Measurements from ENCODE around the gene IGFBP5.

DNA sequence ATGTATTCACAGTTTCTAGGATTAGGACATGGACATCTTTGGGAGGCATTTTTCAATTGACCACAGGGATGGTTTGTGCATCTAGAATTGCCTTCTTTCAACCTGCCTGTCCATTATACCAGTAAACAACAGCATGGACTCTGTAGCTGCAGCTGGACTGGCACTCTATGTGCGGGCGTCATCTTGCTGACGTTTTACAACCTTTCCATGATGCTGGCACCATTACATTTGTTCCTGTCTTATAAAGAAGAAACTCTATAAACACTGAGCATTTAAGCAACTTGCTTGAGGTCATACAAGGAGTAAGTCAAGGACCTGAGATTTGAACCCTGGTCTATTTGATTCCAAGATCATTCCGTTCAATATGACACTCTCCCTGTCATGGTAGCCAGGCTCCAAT lies 25.4 kb upstream of the IGFBP5 start:
- TF ChIP-seq, protein P1, sequence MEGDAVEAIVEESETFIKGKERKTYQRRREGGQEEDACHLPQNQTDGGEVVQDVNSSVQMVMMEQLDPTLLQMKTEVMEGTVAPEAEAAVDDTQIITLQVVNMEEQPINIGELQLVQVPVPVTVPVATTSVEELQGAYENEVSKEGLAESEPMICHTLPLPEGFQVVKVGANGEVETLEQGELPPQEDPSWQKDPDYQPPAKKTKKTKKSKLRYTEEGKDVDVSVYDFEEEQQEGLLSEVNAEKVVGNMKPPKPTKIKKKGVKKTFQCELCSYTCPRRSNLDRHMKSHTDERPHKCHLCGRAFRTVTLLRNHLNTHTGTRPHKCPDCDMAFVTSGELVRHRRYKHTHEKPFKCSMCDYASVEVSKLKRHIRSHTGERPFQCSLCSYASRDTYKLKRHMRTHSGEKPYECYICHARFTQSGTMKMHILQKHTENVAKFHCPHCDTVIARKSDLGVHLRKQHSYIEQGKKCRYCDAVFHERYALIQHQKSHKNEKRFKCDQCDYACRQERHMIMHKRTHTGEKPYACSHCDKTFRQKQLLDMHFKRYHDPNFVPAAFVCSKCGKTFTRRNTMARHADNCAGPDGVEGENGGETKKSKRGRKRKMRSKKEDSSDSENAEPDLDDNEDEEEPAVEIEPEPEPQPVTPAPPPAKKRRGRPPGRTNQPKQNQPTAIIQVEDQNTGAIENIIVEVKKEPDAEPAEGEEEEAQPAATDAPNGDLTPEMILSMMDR (IDR thresholded peaks at IDR 0.05): no peak
- no peak for TF ChIP-seq POLR2A (IDR thresholded peaks at IDR 0.05)

Measured in lower leg skin (tissue), 3 donors.